Calu3 (cell line): ENCODE measurements around the gene CSF1. TPM values are rescaled to one million over a fixed set of nuclear protein-coding genes. Genes with fewer than 3 reads are reported as not detected.

Source experiments
- BruUV-seq: library from RNA; stranded (reverse); fragments of 400-500 nt; replicated peaks from 2 replicates; lab custom pipeline; 2021; lab: Mats Ljungman, UMichigan
- CTCF ChIA-PET: fragments of 300-600 bp; sonication (Branson Sonifier 250); formaldehyde crosslinking; loops from one replicate; lab custom pipeline; 2022; ENCODE audit warnings: antibody characterized with exemption; lab: Charles Lee
- DNase-seq: peaks from one replicate; pipeline ENCODE4 v3.0.0; 2022
- H3K27ac Mint-ChIP-seq: one replicate; pipeline ENCODE4 v1.8.0; 2022; ENCODE audit warnings: mixed read lengths; ENCODE audit not compliant: unreplicated experiment
- H3K27me3 Mint-ChIP-seq: one replicate; pipeline ENCODE4 v1.8.0; 2022; ENCODE audit warnings: mixed read lengths; ENCODE audit not compliant: unreplicated experiment
- H3K36me3 Mint-ChIP-seq: one replicate; pipeline ENCODE4 v1.8.0; 2022; ENCODE audit warnings: mild to moderate bottlenecking, moderate library complexity, mixed read lengths; ENCODE audit not compliant: insufficient read depth, unreplicated experiment
- H3K4me1 Mint-ChIP-seq: one replicate; pipeline ENCODE4 v1.8.0; 2022; ENCODE audit warnings: mild to moderate bottlenecking, low read depth, mixed read lengths; ENCODE audit not compliant: unreplicated experiment
- H3K4me3 Mint-ChIP-seq: one replicate; pipeline ENCODE4 v1.8.0; 2022; ENCODE audit warnings: mild to moderate bottlenecking, low read depth, moderate library complexity, mixed read lengths; ENCODE audit not compliant: unreplicated experiment
- H3K9me3 Mint-ChIP-seq: one replicate; pipeline ENCODE4 v1.8.0; 2022; ENCODE audit warnings: low read depth, mixed read lengths; ENCODE audit not compliant: unreplicated experiment
- CTCF ChIP-seq: fragments of 200-600 bp; IDR thresholded peaks from one replicate; pipeline ENCODE4 v1.8.0; 2022; ENCODE audit warnings: antibody characterized with exemption; ENCODE audit not compliant: unreplicated experiment
- intact Hi-C: fragments of 100-400 bp; cut with micrococcal nuclease; formaldehyde crosslinking; loops from one replicate; pipeline ENCODE4 v1.10.0; 2022; ENCODE audit not compliant: unreplicated experiment
- total RNA-seq: library from RNA; stranded (reverse); gene quantifications from 2 replicates; pipeline ENCODE4 v1.2.3, GENCODE V29; 2022

The CSF1 gene
- total RNA-seq, 1 experiment from 2014 or later: 10.8 TPM

- TF ChIP-seq CTCF: no peak
- intact Hi-C loops: no loop called here
- Mint-ChIP-seq H3K27me3 (no peaks in the 10 kb centered on the region), H3K4me3 (no peak overlapping the region), H3K27ac (no peak overlapping the region), H3K4me1 (peaks cover 16% of the 10 kb centered on the region), H3K9me3 (no peaks in the 10 kb centered on the region), H3K36me3 (peaks cover 9% of the 10 kb centered on the region)
- no TSS peak for BruUV-seq
- CTCF ChIA-PET: interaction anchor here (0.7 kb wide), 1 partner anchor 34 kb away, joined by 3 read pairs; no protein-coding TSS in a partner anchor
- DNase-seq: no peak
Observed at GRCh38 chr1:109927356-109927755, 16.7 kb downstream of the CSF1 start.

- no peak overlapping the region for H3K4me3 Mint-ChIP-seq
- no TSS peak for BruUV-seq
- H3K36me3 Mint-ChIP-seq: peaks cover 9% of the 10 kb centered on the region
- peaks cover 16% of the 10 kb centered on the region for H3K4me1 Mint-ChIP-seq
- TF ChIP-seq CTCF: no peak
- no peaks in the 10 kb centered on the region for H3K9me3 Mint-ChIP-seq
- intact Hi-C loops: no loop called here
- H3K27me3 Mint-ChIP-seq: no peaks in the 10 kb centered on the region
- no peak for DNase-seq
- H3K27ac Mint-ChIP-seq: no peak overlapping the region
- CTCF ChIA-PET: interaction anchor here (0.7 kb wide), 1 partner anchor 35 kb away, joined by 3 read pairs; no protein-coding TSS in a partner anchor
Observed at GRCh38 chr1:109927911-109928321, 17.3 kb downstream of the CSF1 start.

- H3K27ac Mint-ChIP-seq: no peak overlapping the region
- H3K27me3 Mint-ChIP-seq: no peaks in the 10 kb centered on the region
- H3K4me1 Mint-ChIP-seq: peaks cover 20% of the 10 kb centered on the region
- no peaks in the 10 kb centered on the region for H3K9me3 Mint-ChIP-seq
- CTCF ChIA-PET: no interaction called here
- H3K36me3 Mint-ChIP-seq: peaks cover 9% of the 10 kb centered on the region
- BruUV-seq: no TSS peak
- H3K4me3 Mint-ChIP-seq: no peak overlapping the region
- TF ChIP-seq CTCF: no peak
- no peak for DNase-seq
- intact Hi-C loops: no loop called here
Observed at GRCh38 chr1:109928591-109929111, 18.0 kb downstream of the CSF1 start.

GRCh38 chr1:109929170-109929569 lies 18.5 kb downstream of the CSF1 start:
- Mint-ChIP-seq H3K27me3 (no peaks in the 10 kb centered on the region), H3K4me3 (no peak overlapping the region), H3K4me1 (peaks cover 25% of the 10 kb centered on the region), H3K9me3 (no peaks in the 10 kb centered on the region), H3K36me3 (peaks cover 9% of the 10 kb centered on the region), H3K27ac (no peak overlapping the region)
- no peak for TF ChIP-seq CTCF
- intact Hi-C loops: no loop called here
- DNase-seq: no peak
- CTCF ChIA-PET: no interaction called here
- no TSS peak for BruUV-seq
